K562 (cell line): ENCODE measurements around the gene SLC25A10. TPM values are rescaled to one million over a fixed set of nuclear protein-coding genes. Genes with fewer than 3 reads are reported as not detected.

ENCODE experiments used
- CTBP1 ChIP-seq: fragments of 450-650 bp; IDR thresholded peaks from 2 replicates; pipeline ENCODE4 v1.6.1; 2016; ENCODE audit warnings: borderline replicate concordance
- EGR1 ChIP-seq: fragments of 450-650 bp; conservative IDR thresholded peaks from 2 replicates; pipeline ENCODE4 v1.6.1; 2017; ENCODE audit warnings: mild to moderate bottlenecking
- ETV1 ChIP-seq: fragments of 450-650 bp; conservative IDR thresholded peaks from 2 replicates; pipeline ENCODE4 v1.6.1; 2016; ENCODE audit warnings: missing genetic modification characterization, control low read depth, low read depth, missing compliant biosample characterization
- GATAD2A ChIP-seq: fragments of 450-650 bp; IDR thresholded peaks from 2 replicates; pipeline ENCODE4 v1.6.1; 2017
- HDAC2 ChIP-seq: fragments of 450-650 bp; IDR thresholded peaks from 2 replicates; pipeline ENCODE4 v1.6.1; 2016; ENCODE audit warnings: mild to moderate bottlenecking
- KLF16 ChIP-seq: IDR thresholded peaks from 2 replicates; pipeline ENCODE4 v1.6.1; 2016; ENCODE audit warnings: antibody characterized with exemption
- NEUROD1 ChIP-seq: fragments of 150-350 bp; IDR thresholded peaks from 2 replicates; pipeline ENCODE4 v1.6.1; 2014; ENCODE audit warnings: borderline replicate concordance, low read length, low read depth; ENCODE audit not compliant: partially characterized antibody
- NR1H2 ChIP-seq: sonication (generic); formaldehyde crosslinking; IDR thresholded peaks from 2 replicates; pipeline ENCODE4 v1.4.0; 2020; ENCODE audit warnings: mild to moderate bottlenecking, missing genetic modification reagents
- NRF1 ChIP-seq, 2 experiments: fragments of 450-650 bp; IDR thresholded peaks in 1 of 2; conservative IDR thresholded peaks in 1 of 2; 2 replicates each; pipeline ENCODE4 v1.6.1; 2014; ENCODE audit warnings: mild to moderate bottlenecking in 2 of 2
- PTRF ChIP-seq: fragments of 450-650 bp; IDR thresholded peaks from 2 replicates; pipeline ENCODE4 v1.6.1; 2016; ENCODE audit warnings: mild to moderate bottlenecking, missing genetic modification characterization, missing compliant biosample characterization
- SRSF7 ChIP-seq: fragments of 200-400 bp; formaldehyde crosslinking; optimal IDR thresholded peaks from 2 replicates; pipeline ENCODE3; 2017; ENCODE audit warnings: mild to moderate bottlenecking, low read depth, low read length
- THRA ChIP-seq: fragments of 450-650 bp; IDR thresholded peaks from 2 replicates; pipeline ENCODE4 v1.6.1; 2017; ENCODE audit warnings: mild to moderate bottlenecking, moderate library complexity
- TSHZ1 ChIP-seq: fragments of 250-450 bp; sonication (Bioruptor Pico); IDR thresholded peaks from 2 replicates; pipeline ENCODE4 v1.4.0; 2020; ENCODE audit warnings: mild to moderate bottlenecking, moderate library complexity
- USF2 ChIP-seq: sonication (generic); formaldehyde crosslinking; IDR thresholded peaks from 2 replicates; pipeline ENCODE4 v1.5.0; 2020; ENCODE audit warnings: missing genetic modification reagents
- YBX1 ChIP-seq: fragments of 450-650 bp; IDR thresholded peaks from 2 replicates; pipeline ENCODE4 v1.7.1; 2016; ENCODE audit warnings: mild to moderate bottlenecking
- ZBED1 ChIP-seq: IDR thresholded peaks from 2 replicates; pipeline ENCODE4 v1.6.1; 2014
- ZFPM2 ChIP-seq: fragments of 250-450 bp; sonication (Bioruptor Pico); IDR thresholded peaks from 2 replicates; pipeline ENCODE4 v1.5.1; 2022; ENCODE audit warnings: mild to moderate bottlenecking
- ZKSCAN1 ChIP-seq: fragments of 150-350 bp; IDR thresholded peaks from 2 replicates; pipeline ENCODE4 v1.6.1; 2016; ENCODE audit warnings: low read depth, low read length
- ZNF124 ChIP-seq: sonication (generic); formaldehyde crosslinking; IDR thresholded peaks from 2 replicates; pipeline ENCODE4 v1.8.1; 2022; ENCODE audit warnings: missing genetic modification reagents
- ZNF133 ChIP-seq: fragments of 250-450 bp; sonication (Bioruptor Pico); IDR thresholded peaks from 2 replicates; pipeline ENCODE4 v1.4.0; 2020; ENCODE audit warnings: mild to moderate bottlenecking
- ZNF175 ChIP-seq: fragments of 200-800 bp; sonication (Bioruptor generic); IDR thresholded peaks from 2 replicates; pipeline ENCODE4 v1.6.1; 2016; ENCODE audit warnings: low read depth, mild to moderate bottlenecking, missing genetic modification characterization, missing compliant biosample characterization
- ZNF586 ChIP-seq: fragments of 450-650 bp; formaldehyde crosslinking; conservative IDR thresholded peaks from 2 replicates; pipeline ENCODE4 v1.4.0; 2020; ENCODE audit warnings: mild to moderate bottlenecking, moderate library complexity
- ZNF589 ChIP-seq: fragments of 200-800 bp; sonication (Bioruptor generic); IDR thresholded peaks from 2 replicates; pipeline ENCODE4 v1.6.1; 2016; ENCODE audit warnings: low read depth, missing genetic modification characterization, missing compliant biosample characterization
- ZNF830 ChIP-seq: fragments of 250-450 bp; sonication (Bioruptor Pico); IDR thresholded peaks from 2 replicates; pipeline ENCODE4 v1.5.0; 2021; ENCODE audit warnings: mild to moderate bottlenecking
- polyA plus RNA-seq, 8 experiments: library from polyadenylated mRNA; depleted of rRNA in 4 of 8; stranded (reverse) in 5 of 8; unstranded in 3 of 8; fragments of >200 nt; fragmentation: Nextera tagmentation in 2 of 8; fragmentation: Illumina TruSeq in 1 of 8; extraction: Ambion mirVana in 2 of 8; extraction: Trizol in 1 of 8; gene quantifications; 2 replicates each; pipeline versions ENCODE4 v1.2.1 to v1.2.3, GENCODE V29; 2011 to 2014; ENCODE audit warnings: inconsistent platforms in 1 of 8, missing spikeins in 1 of 8
- total RNA-seq, 7 experiments: library from RNA; depleted of rRNA in 6 of 7; stranded (reverse); fragments of >200 nt in 6 of 7; fragmentation: Illumina TruSeq in 2 of 7; extraction: Trizol in 2 of 7; gene quantifications; 2 replicates each; pipeline versions ENCODE4 v1.2.1 to v1.2.3, GENCODE V29; 2011 to 2021; ENCODE audit warnings: low replicate concordance in 1 of 7

Gene SLC25A10
- total and polyA plus RNA-seq, 9 of the 15 experiments (the other 6 are each of a cell fraction or from before 2014, with no cell fraction given) = 0.10 to 85.6 (median 34.3) TPM

GRCh38 chr17:81735264-81736102 lies 23.4 kb downstream of the SLC25A10 start (continued):
- TF ChIP-seq PTRF (tag) (no peak), SRSF7 (no peak), ZNF589 (no peak), HDAC2 (0 out of 2 replicates have a peak, but pooled peaks have one; percentile 55), ZNF175 (CRISPR knock-in tag) (no peak), ZNF586 (no peak), NR1H2 (no peak), ZFPM2 (CRISPR knock-in tag) (no peak), NRF1 (conservative IDR thresholded peaks at IDR 0.05 in 1 of 2, IDR thresholded peaks at IDR 0.05 in 1 of 2) (peak; percentile 49 to 57), NEUROD1 (no peak), THRA (no peak), KLF16 (no peak), EGR1 (no peak), ZKSCAN1 (no peak), ZNF830 (CRISPR knock-in tag) (no peak), ZNF133 (CRISPR knock-in tag) (no peak), ZNF124 (no peak), ZBED1 (no peak), USF2 (0 out of 2 replicates have a peak, but pooled peaks have one; percentile 5), TSHZ1 (CRISPR knock-in tag) (no peak), CTBP1 (peak; percentile 67; the same call in 1 of the 2 replicates), ETV1 (no peak), GATAD2A (no peak; the same call in 1 of the 2 replicates), YBX1 (no peak)
